Kidney (tissue), 14 donors: Measurements from ENCODE around the gene ARHGAP1. TPM values are rescaled to one million over a fixed set of nuclear protein-coding genes. Genes with fewer than 3 reads are reported as not detected.

Experiments
- DNase-seq, 5 donors: peaks; one replicate each; pipeline ENCODE4 v3.0.0-alpha.2; 2013 to 2020
- FAIRE-seq: peaks from 2 replicates; lab custom pipeline; 2012; peaks lifted over from hg19 to GRCh38; lab: Jason Lieb, UNC
- H3K27ac ChIP-seq, 2 donors: one replicate each; pipeline ENCODE4 v1.7.0; 2013; ENCODE audit warnings: low read depth in 2 of 2, low read length in 2 of 2, inconsistent platforms in 1 of 2
- H3K27me3 ChIP-seq: one replicate; pipeline ENCODE4 v1.7.1; 2013; ENCODE audit warnings: low read length, inconsistent platforms; ENCODE audit not compliant: control insufficient read depth, insufficient read depth
- H3K36me3 ChIP-seq, 3 donors: one replicate each; pipeline versions ENCODE4 v1.7.0 to v1.7.1; 2013; ENCODE audit warnings: low read length in 3 of 3, control low read depth in 1 of 3, inconsistent platforms in 1 of 3; ENCODE audit not compliant: insufficient read depth in 3 of 3, control insufficient read depth in 2 of 3
- H3K4me1 ChIP-seq, 3 donors: one replicate each; pipeline versions ENCODE4 v1.7.0 to v1.7.1; 2013; ENCODE audit warnings: low read length in 3 of 3, inconsistent platforms in 1 of 3, low read depth in 1 of 3; ENCODE audit not compliant: control insufficient read depth in 2 of 3, insufficient read depth in 2 of 3
- H3K4me3 ChIP-seq, 3 donors: one replicate each; pipeline versions ENCODE4 v1.7.0 to v1.8.1; 2013; ENCODE audit warnings: low read length in 3 of 3, control low read depth in 1 of 3, inconsistent platforms in 1 of 3
- H3K9ac ChIP-seq, 3 donors: one replicate each; pipeline versions ENCODE4 v1.7.0 to v1.7.1; 2013; ENCODE audit warnings: low read length in 3 of 3, control low read depth in 1 of 3, inconsistent platforms in 1 of 3
- H3K9me3 ChIP-seq, 3 donors: one replicate each; pipeline versions ENCODE4 v1.7.0 to v1.7.1; 2013; ENCODE audit warnings: low read length in 3 of 3, control low read depth in 1 of 3, inconsistent platforms in 1 of 3; ENCODE audit not compliant: control insufficient read depth in 2 of 3, insufficient read depth in 1 of 3
- CTCF ChIP-seq: IDR thresholded peaks from 3 replicates; pipeline ENCODE4 v1.5.1; 2012; ENCODE audit warnings: mild to moderate bottlenecking, moderate library complexity, borderline replicate concordance; ENCODE audit not compliant: insufficient read depth; ENCODE audit errors: extremely low read depth
- intact Hi-C: fragments of 100-400 bp; cut with DNase I; formaldehyde crosslinking; loops from one replicate; pipeline ENCODE4 v1.11.1; 2022
- polyA plus RNA-seq: library from polyadenylated mRNA; stranded (reverse); fragments of 350-450 nt; fragmentation: Illumina TruSeq; extraction: RNeasy Lipid Tissue Mini Kit (QIAGEN cat#74804); gene quantifications from one replicate; pipeline ENCODE4 v1.2.3, GENCODE V29; 2014; ENCODE audit warnings: low read depth, low replicate concordance; ENCODE audit not compliant: insufficient read depth
- total RNA-seq: library from RNA; stranded (reverse); fragmentation: NEBNext Ultra II Directional; extraction: Animal tissue kit (Norgen Biotek cat#: 25700); gene quantifications from one replicate; pipeline ENCODE4 v1.2.1, GENCODE V29; 2021
- donor health status: control.
- donor health status: control.
- donor health status: control.
- donor health status: control.
- donor health status: control.
- donor health status: DM: yes; HTN: yes; CAD: no.
- donor health status: Normal renal cell carcinoma (clear cell type).

The ARHGAP1 gene
- total and polyA plus RNA-seq, 2 donors from 2014 or later: 35.5 to 137 TPM

GRCh38 chr11:46677169-46677568 is 23.2 kb downstream of the ARHGAP1 start:
- H3K27ac ChIP-seq: no peak overlapping the region
- no peak overlapping the region for H3K9ac ChIP-seq
- FAIRE-seq: no peak
- H3K36me3 ChIP-seq: peaks cover 0 to 38% (median 24%) of the 10 kb centered on the region in 3 donors
- peaks cover 0 to 22% (median 0%) of the 10 kb centered on the region in 3 donors for H3K4me1 ChIP-seq
- intact Hi-C loops: no loop called here
- no peaks in the 10 kb centered on the region for H3K27me3 ChIP-seq
- H3K9me3 ChIP-seq: no peaks in the 10 kb centered on the region
- no peak for DNase-seq
- H3K4me3 ChIP-seq: no peak overlapping the region
- no peak for TF ChIP-seq CTCF

- H3K4me1 ChIP-seq: peaks cover 0 to 22% (median 0%) of the 10 kb centered on the region in 3 donors
- peak in 1 of 5 donors; percentile 46 for DNase-seq
Observed at GRCh38 chr11:46676436-46677158, 23.8 kb downstream of the ARHGAP1 start.

GRCh38 chr11:46675949-46676348 is 24.5 kb downstream of the ARHGAP1 start:
- H3K4me1 ChIP-seq: peaks cover 0 to 22% (median 0%) of the 10 kb centered on the region in 3 donors
- intact Hi-C loops: no loop called here
- H3K27me3 ChIP-seq: no peaks in the 10 kb centered on the region
- TF ChIP-seq CTCF: no peak
- H3K4me3 ChIP-seq: no peak overlapping the region
- H3K36me3 ChIP-seq: peaks cover 0 to 37% (median 30%) of the 10 kb centered on the region in 3 donors
- FAIRE-seq (no peak), DNase-seq (no peak)
- H3K9me3 ChIP-seq: no peaks in the 10 kb centered on the region
- peak overlapping the region in 1 of 2 donors; percentile 78 for H3K27ac ChIP-seq
- H3K9ac ChIP-seq: no peak overlapping the region

More at GRCh38 chr11:46676436-46677158, 23.8 kb downstream of the ARHGAP1 start:
- Histone ChIP-seq H3K9me3 (no peaks in the 10 kb centered on the region), H3K9ac (no peak overlapping the region), H3K27me3 (no peaks in the 10 kb centered on the region), H3K4me3 (no peak overlapping the region), H3K36me3 (peaks cover 0 to 38% (median 27%) of the 10 kb centered on the region in 3 donors), H3K27ac (no peak overlapping the region)
- intact Hi-C loops: no loop called here
- TF ChIP-seq CTCF: no peak
- no peak for FAIRE-seq
